GM19452 (cell line): Measurements from ENCODE around the gene SNRPA.
"Not testable (repeated sequence)": the region's sequence is repeated elsewhere in the genome, so short reads cannot be mapped to it uniquely, and the experiment has no call there.

Source experiments
- ATAC-seq: cut with Tn5 transposase; IDR thresholded peaks from one replicate; pipeline ENCODE4 v1.9.1; 2021; ENCODE audit not compliant: unreplicated experiment

Gene SNRPA

GRCh38 chr19:40744554-40745401, 6.2 kb upstream of the SNRPA start:
- ATAC-seq, result no peak

- no peak for ATAC-seq
Measured at GRCh38 chr19:40745402-40745780, 5.6 kb upstream of the SNRPA start.

GRCh38 chr19:40747536-40747935, 3.5 kb upstream of the SNRPA start:
- no peak for ATAC-seq

DNA sequence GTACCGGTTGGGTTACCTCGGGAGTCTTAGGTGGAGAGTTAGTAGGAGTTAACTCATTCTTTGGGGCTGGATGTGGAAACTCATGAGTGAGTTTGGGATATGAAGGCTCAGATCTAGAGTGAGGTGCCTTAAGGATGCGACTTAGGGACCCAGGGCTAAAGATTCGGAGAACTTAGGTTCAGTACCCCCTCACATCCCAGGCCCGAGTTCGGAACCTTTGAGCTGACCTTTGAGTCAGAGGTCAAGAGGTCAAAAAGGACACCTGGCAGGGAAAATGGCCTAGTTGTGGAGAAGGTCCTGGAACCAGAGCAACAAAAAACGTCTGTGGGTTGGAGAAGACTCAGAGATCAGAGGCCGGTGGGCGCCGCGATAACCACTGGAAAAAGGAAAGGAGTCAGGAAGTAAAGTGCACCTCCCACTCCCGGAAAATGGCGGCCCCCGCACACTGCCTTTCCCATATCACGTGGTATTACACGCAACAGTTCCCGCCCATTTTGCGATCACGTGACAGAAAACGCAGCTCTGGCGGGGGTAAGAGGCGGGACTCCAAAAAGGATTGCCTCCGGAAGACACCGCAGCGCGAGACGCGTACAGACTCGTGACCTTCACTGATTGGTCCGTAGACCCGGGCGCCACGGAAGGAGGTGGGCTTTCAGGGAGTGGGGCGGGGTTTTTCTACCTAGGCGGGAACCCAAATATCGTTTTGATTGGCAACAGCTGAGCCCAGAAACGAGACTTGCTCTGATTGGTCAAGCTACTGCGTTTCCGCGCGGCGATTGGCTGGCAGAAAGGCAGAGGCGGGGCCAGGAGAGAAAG, 737 bp upstream of the SNRPA start, which contains the start of gene ACTMAP:
Gene ACTMAP, minus strand, starts transcription at position 420 of the 816 bp plus-strand sequence. CDS start 674 bp downstream, outside the sequence.
- peak; percentile 79 for ATAC-seq

- no peak for ATAC-seq
Measured at GRCh38 chr19:40752257-40752781, 1.3 kb downstream of the SNRPA start.

DNA sequence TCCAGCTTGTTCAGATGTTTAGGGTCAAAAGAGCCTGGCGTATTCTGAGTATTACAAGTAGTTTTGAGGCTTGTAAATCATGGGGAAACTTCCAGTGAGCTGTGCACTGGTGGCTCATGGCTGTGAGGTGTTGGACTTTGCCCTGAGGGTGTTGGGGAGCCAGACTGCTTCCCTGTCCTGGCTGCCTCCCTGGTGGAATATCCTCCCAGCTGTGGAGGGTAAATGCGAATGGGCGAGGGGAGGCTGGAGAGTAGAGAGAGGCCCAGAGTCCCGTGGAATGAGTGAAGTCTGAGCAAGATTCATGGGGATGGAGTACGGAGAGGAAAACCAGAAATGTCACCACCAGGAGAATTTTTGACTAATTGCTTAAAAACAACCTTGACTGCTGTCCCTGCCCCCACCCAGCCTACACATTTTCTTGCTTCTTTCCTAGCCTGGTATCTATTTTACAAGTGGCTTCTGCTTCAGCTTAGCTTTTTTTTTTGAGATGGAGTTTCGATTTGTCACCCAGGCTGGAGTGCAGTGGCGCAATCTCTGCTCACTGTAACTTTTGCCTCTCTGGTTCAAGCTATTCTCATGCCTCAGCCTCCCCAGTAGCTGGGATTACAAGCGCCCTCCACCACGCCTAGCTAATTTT, 3.7 kb downstream of the SNRPA start:
- no peak for ATAC-seq

DNA sequence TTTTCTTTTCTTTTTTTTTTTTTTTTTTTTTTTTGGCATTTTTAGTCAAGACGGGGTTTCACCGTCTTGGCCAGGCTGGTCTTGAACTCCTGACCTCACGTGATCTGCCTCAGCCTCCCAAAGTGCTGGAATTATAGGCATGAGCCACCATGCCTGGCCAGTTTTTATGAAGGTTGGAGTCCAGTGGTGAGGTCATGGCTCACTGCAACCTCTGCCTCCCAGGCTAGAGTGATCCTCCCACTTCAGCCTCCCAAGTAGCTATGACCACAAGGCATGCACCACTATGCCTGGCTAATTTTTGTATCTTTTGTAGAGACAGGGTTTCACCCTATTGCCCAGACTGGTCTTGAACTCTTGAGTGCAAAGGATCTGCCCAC, 4.2 kb downstream of the SNRPA start:
- ATAC-seq, result no peak

- ATAC-seq, result no peak
Measured at GRCh38 chr19:40755791-40756190, 4.8 kb downstream of the SNRPA start.

GRCh38 chr19:40756502-40757110, 5.6 kb downstream of the SNRPA start:
- ATAC-seq, result no peak

- no peak for ATAC-seq
Measured at GRCh38 chr19:40758491-40758890, 7.5 kb downstream of the SNRPA start.

DNA sequence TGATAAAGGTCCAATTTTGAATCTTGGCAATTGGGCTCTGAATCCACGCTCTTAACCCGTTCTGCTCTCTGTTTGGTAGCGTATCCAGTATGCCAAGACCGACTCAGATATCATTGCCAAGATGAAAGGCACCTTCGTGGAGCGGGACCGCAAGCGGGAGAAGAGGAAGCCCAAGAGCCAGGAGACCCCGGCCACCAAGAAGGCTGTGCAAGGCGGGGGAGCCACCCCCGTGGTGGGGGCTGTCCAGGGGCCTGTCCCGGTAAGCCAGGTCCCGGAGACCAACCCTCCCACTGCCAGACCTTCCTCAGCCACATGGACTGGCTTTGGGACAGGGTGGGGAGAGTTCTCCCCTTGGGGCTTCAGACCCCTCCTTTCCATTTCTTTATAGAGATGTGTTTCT, 8.3 kb downstream of the SNRPA start:
- no peak for ATAC-seq

GRCh38 chr19:40762754-40763470, 11.9 kb downstream of the SNRPA start:
- no peak for ATAC-seq

GRCh38 chr19:40763526-40763925, 12.5 kb downstream of the SNRPA start:
- no peak for ATAC-seq

GRCh38 chr19:40763963-40764362, 13.0 kb downstream of the SNRPA start:
- no peak for ATAC-seq

DNA sequence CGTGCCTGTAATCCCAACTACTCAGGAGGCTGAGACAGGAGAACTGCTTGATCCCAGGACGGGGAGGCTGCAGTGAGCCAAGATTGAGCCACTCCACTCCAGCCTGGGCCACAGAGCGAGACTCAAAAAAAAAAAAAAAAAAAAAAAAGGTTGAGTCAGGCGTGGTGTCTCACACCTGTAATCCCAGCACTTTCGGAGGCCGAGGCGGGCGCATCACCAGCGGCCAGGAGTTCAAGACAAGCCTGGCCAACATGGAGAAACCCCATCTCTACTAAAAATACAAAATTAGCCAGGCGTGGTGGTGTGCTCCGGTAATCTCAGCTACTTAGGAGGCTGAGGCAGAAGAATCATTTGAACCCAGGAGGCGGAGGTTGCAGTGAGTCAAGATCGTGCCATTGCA, 15.4 kb downstream of the SNRPA start:
- not testable (repeated sequence) for ATAC-seq

- no peak for ATAC-seq
Measured at GRCh38 chr19:40768869-40769268, 17.9 kb downstream of the SNRPA start.

- ATAC-seq, result not testable (repeated sequence)
Measured at GRCh38 chr19:40771101-40771862, 20.3 kb downstream of the SNRPA start.

GRCh38 chr19:40774916-40775631, 24.1 kb downstream of the SNRPA start, which contains the start of gene MIA:
TSS of gene MIA (plus strand) at chr19:40775521. CDS start at chr19:40775543, 22 bp downstream.
- no peak for ATAC-seq

DNA sequence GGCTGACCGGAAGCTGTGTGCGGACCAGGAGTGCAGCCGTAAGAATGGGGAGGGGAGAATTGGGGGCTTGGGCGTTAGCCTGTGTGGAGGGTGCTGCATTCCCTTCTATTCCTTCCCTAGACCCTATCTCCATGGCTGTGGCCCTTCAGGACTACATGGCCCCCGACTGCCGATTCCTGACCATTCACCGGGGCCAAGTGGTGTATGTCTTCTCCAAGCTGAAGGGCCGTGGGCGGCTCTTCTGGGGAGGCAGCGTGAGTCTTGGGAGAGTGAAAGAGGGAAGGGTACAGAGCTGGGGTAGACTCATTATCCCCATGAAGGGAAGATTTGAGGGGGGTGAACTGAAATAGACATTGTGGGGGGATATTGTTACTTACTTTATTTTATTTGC, 24.6 kb downstream of the SNRPA start:
- no peak for ATAC-seq
